Measurements from ENCODE around the gene ZNF547.
A peak's percentile ranks its signal among the peaks of the same experiment; 100 is the strongest.

Gene ZNF547

DNA sequence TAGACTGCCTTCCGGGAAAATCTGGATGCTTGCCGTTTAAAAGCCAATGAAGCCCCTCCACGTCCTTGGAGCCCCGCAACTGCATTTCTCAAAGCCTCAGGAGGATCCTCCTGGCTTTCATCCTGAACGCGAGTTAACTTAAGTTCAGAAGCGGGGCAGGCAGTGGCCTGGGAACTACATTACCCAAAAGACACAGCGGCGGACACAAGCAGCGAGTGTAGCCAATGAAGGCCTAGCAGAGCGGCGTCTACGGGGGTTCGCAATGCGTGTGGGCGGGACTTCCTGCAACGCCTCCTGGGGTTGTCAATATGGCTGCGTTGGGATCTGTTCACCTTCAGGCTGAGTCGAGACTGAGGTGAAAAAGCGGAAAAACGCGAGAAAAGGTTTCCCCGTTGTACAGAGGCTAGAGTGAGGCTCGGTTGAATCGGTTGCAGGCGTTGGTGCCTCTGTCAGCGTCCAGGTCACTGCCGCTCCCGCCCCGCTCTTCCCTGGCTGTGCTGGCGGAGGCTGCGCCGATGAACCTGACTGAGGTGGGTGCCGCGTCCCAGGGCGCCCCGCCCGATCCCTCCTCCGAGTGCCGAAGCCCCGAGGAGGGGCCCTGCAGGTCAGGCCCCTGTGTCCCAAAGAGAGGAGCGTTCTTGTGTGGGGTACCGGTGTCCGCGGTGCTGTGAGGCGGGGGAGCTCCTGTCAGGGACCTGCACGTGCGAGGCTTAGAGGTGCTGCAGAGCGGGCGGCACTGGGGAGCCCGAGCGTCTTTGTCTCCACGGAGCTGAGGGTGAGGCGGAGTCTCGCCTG is 47.7 kb downstream of the ZNF547 start, which contains the start of gene ZNF17:
Gene ZNF17 (plus strand): TSS at position 285 of the 795 bp plus-strand sequence. CDS start 2,455 bp downstream, outside the sequence.
- peak within 1 kb of the TSS; percentile 71 for H3K4me3 ChIP-seq (ENCODE audit: low read depth, low read length)
- TF ChIP-seq, protein P1, sequence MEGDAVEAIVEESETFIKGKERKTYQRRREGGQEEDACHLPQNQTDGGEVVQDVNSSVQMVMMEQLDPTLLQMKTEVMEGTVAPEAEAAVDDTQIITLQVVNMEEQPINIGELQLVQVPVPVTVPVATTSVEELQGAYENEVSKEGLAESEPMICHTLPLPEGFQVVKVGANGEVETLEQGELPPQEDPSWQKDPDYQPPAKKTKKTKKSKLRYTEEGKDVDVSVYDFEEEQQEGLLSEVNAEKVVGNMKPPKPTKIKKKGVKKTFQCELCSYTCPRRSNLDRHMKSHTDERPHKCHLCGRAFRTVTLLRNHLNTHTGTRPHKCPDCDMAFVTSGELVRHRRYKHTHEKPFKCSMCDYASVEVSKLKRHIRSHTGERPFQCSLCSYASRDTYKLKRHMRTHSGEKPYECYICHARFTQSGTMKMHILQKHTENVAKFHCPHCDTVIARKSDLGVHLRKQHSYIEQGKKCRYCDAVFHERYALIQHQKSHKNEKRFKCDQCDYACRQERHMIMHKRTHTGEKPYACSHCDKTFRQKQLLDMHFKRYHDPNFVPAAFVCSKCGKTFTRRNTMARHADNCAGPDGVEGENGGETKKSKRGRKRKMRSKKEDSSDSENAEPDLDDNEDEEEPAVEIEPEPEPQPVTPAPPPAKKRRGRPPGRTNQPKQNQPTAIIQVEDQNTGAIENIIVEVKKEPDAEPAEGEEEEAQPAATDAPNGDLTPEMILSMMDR (IDR thresholded peaks at IDR 0.05; ENCODE audit: borderline replicate concordance, insufficient read depth, low read depth, low read length) = no peak

DNA sequence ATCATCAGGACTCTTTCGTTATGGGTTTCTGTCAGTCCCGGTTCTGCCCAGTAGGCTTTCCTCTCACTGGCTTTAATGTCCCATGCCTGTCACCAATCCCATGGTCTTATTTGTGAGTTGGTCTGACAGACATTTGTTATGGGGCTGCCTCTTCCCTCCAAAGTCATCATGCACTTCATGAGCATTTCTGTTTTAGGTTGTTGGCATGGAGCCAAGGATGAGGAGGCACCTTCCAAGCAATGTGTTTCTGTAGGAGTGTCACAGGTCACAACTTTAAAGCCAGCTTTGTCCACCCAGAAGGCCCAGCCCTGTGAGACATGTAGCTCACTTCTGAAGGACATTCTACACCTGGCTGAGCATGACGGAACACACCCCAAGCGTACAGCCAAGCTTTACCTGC is 56.1 kb downstream of the ZNF547 start:
- TF ChIP-seq, protein P1 (IDR thresholded peaks at IDR 0.05; ENCODE audit: borderline replicate concordance, insufficient read depth, low read depth, low read length) = no peak
- H3K4me3 ChIP-seq (ENCODE audit: low read depth, low read length) = no peak overlapping the region

DNA sequence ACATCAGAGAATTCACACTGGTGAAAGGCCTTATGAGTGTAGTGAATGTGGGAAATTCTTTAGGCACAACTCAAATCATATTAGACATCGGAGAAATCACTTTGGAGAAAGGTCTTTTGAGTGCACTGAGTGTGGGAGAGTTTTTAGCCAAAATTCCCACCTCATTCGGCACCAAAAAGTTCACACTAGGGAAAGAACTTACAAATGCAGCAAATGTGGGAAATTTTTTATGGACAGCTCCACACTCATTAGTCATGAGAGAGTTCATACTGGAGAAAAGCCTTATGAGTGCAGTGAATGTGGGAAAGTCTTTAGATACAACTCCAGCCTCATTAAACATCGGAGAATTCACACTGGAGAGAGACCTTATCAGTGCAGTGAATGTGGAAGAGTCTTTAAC is 57.7 kb downstream of the ZNF547 start:
- no peak overlapping the region for H3K4me3 ChIP-seq (ENCODE audit: low read depth, low read length)
- TF ChIP-seq, protein P1 (IDR thresholded peaks at IDR 0.05; ENCODE audit: borderline replicate concordance, insufficient read depth, low read depth, low read length) = no peak

Data from GM12875 (cell line).